Ascending aorta (tissue), 2 donors: ENCODE measurements around the gene TMEM235. TPM values are rescaled to one million over a fixed set of nuclear protein-coding genes. Genes with fewer than 3 reads are reported as not detected.

Experiments used
- DNase-seq, 2 donors: peaks; one replicate each; pipeline ENCODE4 v3.0.0-alpha.2; 2019; ENCODE audit warnings: low spot score in 2 of 2
- H3K27ac ChIP-seq, 2 donors: fragments of 200-600 bp; sonication (generic); one replicate each; pipeline ENCODE4 v1.5.1; 2016 to 2017; ENCODE audit warnings: mild to moderate bottlenecking in 1 of 2
- H3K27me3 ChIP-seq: fragments of 200-600 bp; sonication (generic); one replicate; pipeline ENCODE4 v1.5.1; 2017
- H3K36me3 ChIP-seq, 2 donors: fragments of 200-600 bp; sonication (generic); one replicate each; pipeline ENCODE4 v1.5.1; 2016
- H3K4me1 ChIP-seq, 2 donors: fragments of 200-600 bp; sonication (generic); one replicate each; pipeline ENCODE4 v1.5.1; 2016 to 2017; ENCODE audit warnings: mild to moderate bottlenecking in 1 of 2
- H3K4me3 ChIP-seq, 2 donors: fragments of 200-600 bp; sonication (generic); one replicate each; pipeline ENCODE4 v1.5.1; 2016 to 2017; ENCODE audit warnings: mild to moderate bottlenecking in 1 of 2
- H3K9me3 ChIP-seq, 2 donors: fragments of 200-600 bp; sonication (generic); one replicate each; pipeline ENCODE4 v1.5.1; 2016
- CTCF ChIP-seq, 3 experiments: fragments of 200-600 bp in 2 of 3; fragments of 450-650 bp in 1 of 3; sonication (generic) in 2 of 3; IDR thresholded peaks; one replicate each; pipeline ENCODE4 v1.5.1; 2016 to 2019; ENCODE audit warnings: antibody characterized with exemption in 3 of 3, mild to moderate bottlenecking in 1 of 3, moderate library complexity in 1 of 3
- intact Hi-C: fragments of 100-400 bp; cut with DNase I; formaldehyde crosslinking; loops from one replicate; pipeline ENCODE4 v1.15.1; 2023
- total RNA-seq: library from RNA; depleted of rRNA; stranded (reverse); fragments of >200 nt; gene quantifications from one replicate; pipeline ENCODE4 v1.1.0, GENCODE V29; 2016

Gene TMEM235
- total RNA-seq, 1 donor from 2014 or later: not detected

GRCh38 chr17:78237401-78238012, 6.1 kb downstream of the TMEM235 start:
- TF ChIP-seq CTCF (IDR thresholded peaks at IDR 0.05): no peak
- H3K4me3 ChIP-seq: no peak overlapping the region
- H3K27me3 ChIP-seq: peaks cover 1% of the 10 kb centered on the region
- intact Hi-C loops: no loop called here
- DNase-seq: no peak
- H3K27ac ChIP-seq: no peak overlapping the region
- no peaks in the 10 kb centered on the region for H3K4me1 ChIP-seq
- no peaks in the 10 kb centered on the region for H3K36me3 ChIP-seq
- H3K9me3 ChIP-seq: no peaks in the 10 kb centered on the region

- Histone ChIP-seq H3K27me3 (no peaks in the 10 kb centered on the region), H3K27ac (no peak overlapping the region), H3K4me3 (no peak overlapping the region), H3K4me1 (no peaks in the 10 kb centered on the region), H3K9me3 (no peaks in the 10 kb centered on the region), H3K36me3 (no peaks in the 10 kb centered on the region)
- DNase-seq: no peak
- intact Hi-C loops: no loop called here
- TF ChIP-seq CTCF (IDR thresholded peaks at IDR 0.05): no peak
These were observed 7.5 kb downstream of the TMEM235 start for GRCh38 chr17:78238823-78239488.

GRCh38 chr17:78239489-78239931, 8.1 kb downstream of the TMEM235 start:
- Histone ChIP-seq H3K4me3 (no peak overlapping the region), H3K27ac (no peak overlapping the region), H3K27me3 (no peaks in the 10 kb centered on the region), H3K36me3 (no peaks in the 10 kb centered on the region), H3K4me1 (no peaks in the 10 kb centered on the region), H3K9me3 (no peaks in the 10 kb centered on the region)
- TF ChIP-seq CTCF (IDR thresholded peaks at IDR 0.05): no peak
- intact Hi-C loops: no loop called here
- no peak for DNase-seq

- Histone ChIP-seq H3K4me1 (no peaks in the 10 kb centered on the region), H3K36me3 (no peaks in the 10 kb centered on the region), H3K9me3 (no peaks in the 10 kb centered on the region), H3K4me3 (no peak overlapping the region), H3K27me3 (no peaks in the 10 kb centered on the region), H3K27ac (no peak overlapping the region)
- no peak for DNase-seq
- TF ChIP-seq CTCF (IDR thresholded peaks at IDR 0.05): no peak
- intact Hi-C loops: no loop called here
These were observed 8.7 kb downstream of the TMEM235 start for GRCh38 chr17:78240012-78240655.

- no peak for DNase-seq
- Histone ChIP-seq H3K27ac (no peak overlapping the region), H3K36me3 (no peaks in the 10 kb centered on the region), H3K9me3 (no peaks in the 10 kb centered on the region), H3K27me3 (no peaks in the 10 kb centered on the region), H3K4me3 (no peak overlapping the region), H3K4me1 (no peaks in the 10 kb centered on the region)
- no peak for TF ChIP-seq CTCF (IDR thresholded peaks at IDR 0.05)
- intact Hi-C loops: no loop called here
These were observed 9.4 kb downstream of the TMEM235 start for GRCh38 chr17:78240839-78241238.
